ENCODE data around the gene GTF2A1L. TPM values are rescaled to one million over a fixed set of nuclear protein-coding genes. Genes with fewer than 3 reads are reported as not detected.

The GTF2A1L gene
- total RNA-seq, 1 experiment from 2014 or later = not detected

DNA sequence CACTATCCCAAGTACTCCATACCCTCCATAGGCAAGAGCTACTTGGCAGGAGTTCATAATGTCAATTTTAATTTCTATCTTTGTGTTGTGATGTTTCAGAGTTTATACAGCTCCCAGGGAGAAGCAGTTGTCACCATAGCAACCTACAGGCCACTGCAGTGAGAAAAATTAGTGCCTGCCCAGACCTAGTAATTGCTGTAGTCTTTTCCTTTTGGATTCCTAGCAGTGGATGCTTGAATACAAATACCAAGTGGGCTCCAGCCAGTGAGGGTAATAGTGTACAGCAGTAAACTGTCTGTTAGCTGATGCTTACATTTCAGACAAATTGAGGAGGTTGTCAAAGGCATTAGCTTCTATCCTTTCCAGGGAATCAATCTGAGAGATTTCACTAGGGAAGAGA, 111.2 kb downstream of the GTF2A1L start:
- Histone ChIP-seq H3K79me2 (ENCODE audit: low read depth) (no peaks in the 10 kb centered on the region), H3K9me2 (ENCODE audit: insufficient read depth) (no peaks in the 10 kb centered on the region), H3K9me3 (ENCODE audit: insufficient read depth, low read depth) (no peaks in the 10 kb centered on the region), H3K27ac (no peak overlapping the region), H4K20me1 (ENCODE audit: insufficient read depth) (no peaks in the 10 kb centered on the region), H2AFZ (no peak overlapping the region), H3K4me3 (no peak overlapping the region), H3F3A (ENCODE audit: insufficient read depth, low read depth) (no peaks in the 10 kb centered on the region), H3K27me3 (ENCODE audit: insufficient read depth, low read depth) (0 out of 2 replicates have a peak, but pooled peaks cover 5% of the 10 kb centered on the region), H3K36me3 (ENCODE audit: low read depth) (no peaks in the 10 kb centered on the region), H3K4me2 (no peak overlapping the region), H3K4me1 (replicated peaks; ENCODE audit: insufficient read depth) (no peaks in the 10 kb centered on the region)
- no peak for DNase-seq
- ChIA-PET POLR2A (ENCODE audit: unreplicated experiment) (no interaction called here), CTCF (no interaction called here)
- intact Hi-C loops (cut with micrococcal nuclease; ENCODE audit: unreplicated experiment) = no loop called here
- BruUV-seq (replicated peaks) = no TSS peak
- no peak for TF ChIP-seq EZH2 (IDR thresholded peaks at IDR 0.05; ENCODE audit: low read depth)
- TF ChIP-seq, protein P1, sequence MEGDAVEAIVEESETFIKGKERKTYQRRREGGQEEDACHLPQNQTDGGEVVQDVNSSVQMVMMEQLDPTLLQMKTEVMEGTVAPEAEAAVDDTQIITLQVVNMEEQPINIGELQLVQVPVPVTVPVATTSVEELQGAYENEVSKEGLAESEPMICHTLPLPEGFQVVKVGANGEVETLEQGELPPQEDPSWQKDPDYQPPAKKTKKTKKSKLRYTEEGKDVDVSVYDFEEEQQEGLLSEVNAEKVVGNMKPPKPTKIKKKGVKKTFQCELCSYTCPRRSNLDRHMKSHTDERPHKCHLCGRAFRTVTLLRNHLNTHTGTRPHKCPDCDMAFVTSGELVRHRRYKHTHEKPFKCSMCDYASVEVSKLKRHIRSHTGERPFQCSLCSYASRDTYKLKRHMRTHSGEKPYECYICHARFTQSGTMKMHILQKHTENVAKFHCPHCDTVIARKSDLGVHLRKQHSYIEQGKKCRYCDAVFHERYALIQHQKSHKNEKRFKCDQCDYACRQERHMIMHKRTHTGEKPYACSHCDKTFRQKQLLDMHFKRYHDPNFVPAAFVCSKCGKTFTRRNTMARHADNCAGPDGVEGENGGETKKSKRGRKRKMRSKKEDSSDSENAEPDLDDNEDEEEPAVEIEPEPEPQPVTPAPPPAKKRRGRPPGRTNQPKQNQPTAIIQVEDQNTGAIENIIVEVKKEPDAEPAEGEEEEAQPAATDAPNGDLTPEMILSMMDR (conservative IDR thresholded peaks at IDR 0.05) = no peak

Other genes starting within 250 kb of the GTF2A1L start
- gene PPP1R21, start 177.1 kb upstream of the GTF2A1L start, total RNA-seq (2021) = 16.2 and 20.0 TPM in 2 replicates
- gene STON1, start 87.7 kb upstream of the GTF2A1L start, total RNA-seq (2021) = 1.4 and 1.7 TPM in 2 replicates
- gene LHCGR, start 137.9 kb downstream of the GTF2A1L start, total RNA-seq (2021) = not detected in 2 replicates